HepG2 (cell line): ENCODE data around the gene KDM2B. TPM values are rescaled to one million over a fixed set of nuclear protein-coding genes. Genes with fewer than 3 reads are reported as not detected.

ENCODE experiments used
- ATAC-seq: fragments of 200-7000 bp; cut with Tn5 transposase; 3 replicates; pipeline ENCODE4 v1.9.1; 2020; ENCODE audit warnings: mild to moderate bottlenecking, moderate library complexity
- BruUV-seq: library from RNA; stranded (reverse); fragments of 400-500 nt; replicated peaks from 2 replicates; lab custom pipeline; 2021; lab: Mats Ljungman, UMichigan
- CTCF ChIA-PET: fragments of 300-600 bp; formaldehyde crosslinking; extraction: SDS; loops from one replicate; lab custom pipeline; 2021; ENCODE audit warnings: low total read pairs, inconsistent platforms, low intra/inter-chr PET ratio; lab: Yijun Ruan, JAX
- POLR2A ChIA-PET: fragments of 350-600 bp; sonication (Branson Sonifier 250); formaldehyde crosslinking; loops from one replicate; lab custom pipeline; 2020; ENCODE audit warnings: antibody characterized with exemption, inconsistent platforms; lab: Yijun Ruan, JAX
- DNase-seq: peaks from one replicate; pipeline ENCODE4 v3.0.0-alpha.2; 2015; ENCODE audit warnings: low spot score
- FAIRE-seq: peaks from 3 replicates; lab custom pipeline; 2011; peaks lifted over from hg19 to GRCh38; lab: Jason Lieb, UNC
- H2AFZ ChIP-seq: one replicate; pipeline ENCODE4 v1.6.1; 2011; ENCODE audit warnings: low read length, inconsistent platforms
- H3K27ac ChIP-seq: fragments of 300-600 bp; 3 replicates; pipeline ENCODE4 v1.8.0; 2011; ENCODE audit warnings: mixed run types, mild to moderate bottlenecking, mixed read lengths, low read length, inconsistent platforms; ENCODE audit not compliant: insufficient read depth; ENCODE audit errors: extremely low read length
- H3K27me3 ChIP-seq, 2 experiments: fragments of 200-600 bp in 1 of 2; 2 replicates in 1 of 2; 3 replicates in 1 of 2; pipeline versions ENCODE4 v1.6.0 to v1.8.0; 2011; ENCODE audit warnings: low read length in 2 of 2, mild to moderate bottlenecking in 2 of 2, moderate library complexity in 2 of 2, inconsistent platforms in 1 of 2; ENCODE audit not compliant: insufficient read depth in 2 of 2, control insufficient read depth in 1 of 2
- H3K36me3 ChIP-seq, 2 experiments: fragments of 200-600 bp in 1 of 2; replicated peaks in 1 of 2; 2 replicates in 1 of 2; 3 replicates in 1 of 2; pipeline versions ENCODE4 v1.5.1 to v1.8.0; 2011; ENCODE audit warnings: low read length in 2 of 2, inconsistent platforms in 1 of 2; ENCODE audit not compliant: insufficient read depth in 2 of 2, control insufficient read depth in 1 of 2
- H3K4me1 ChIP-seq: 2 replicates; pipeline ENCODE4 v1.5.1; 2012; ENCODE audit warnings: low read length, inconsistent platforms; ENCODE audit not compliant: insufficient read depth
- H3K4me2 ChIP-seq: 2 replicates; pipeline ENCODE4 v1.6.0; 2011; ENCODE audit warnings: low read depth, low read length, inconsistent platforms
- H3K4me3 ChIP-seq, 3 experiments: fragments of 200-600 bp in 1 of 3; sonication (generic), shearing (Covaris generic) in 1 of 3; replicated peaks in 1 of 3; 2 replicates each; pipeline ENCODE4 v1.5.1; 2011 to 2016; ENCODE audit warnings: low read length in 3 of 3, inconsistent platforms in 2 of 3, low read depth in 2 of 3, mild to moderate bottlenecking in 2 of 3, control low read depth in 1 of 3, mixed read lengths in 1 of 3; ENCODE audit not compliant: insufficient read depth in 1 of 3
- H3K79me2 ChIP-seq: one replicate; pipeline ENCODE4 v1.6.1; 2011; ENCODE audit warnings: low read length, inconsistent platforms; ENCODE audit not compliant: insufficient read depth
- H3K9ac ChIP-seq: 2 replicates; pipeline ENCODE4 v1.6.0; 2011; ENCODE audit warnings: mild to moderate bottlenecking, low read depth, low read length, inconsistent platforms; ENCODE audit not compliant: insufficient read depth
- H3K9me3 ChIP-seq: 2 replicates; pipeline ENCODE4 v1.5.1; 2012; ENCODE audit warnings: mild to moderate bottlenecking, low read length
- H4K20me1 ChIP-seq: 2 replicates; pipeline ENCODE4 v1.6.0; 2011; ENCODE audit warnings: inconsistent platforms, mild to moderate bottlenecking, low read length, moderate library complexity; ENCODE audit not compliant: insufficient read depth
- HIVEP1 ChIP-seq: sonication (generic); formaldehyde crosslinking; IDR thresholded peaks from 2 replicates; pipeline ENCODE4 v1.4.0; 2020; ENCODE audit warnings: mild to moderate bottlenecking, missing genetic modification reagents
- KLF6 ChIP-seq: IDR thresholded peaks from 2 replicates; pipeline ENCODE4 v1.8.0; 2016; ENCODE audit warnings: missing biosample characterization, missing genetic modification reagents
- MXD1 ChIP-seq: sonication (generic); formaldehyde crosslinking; IDR thresholded peaks from 2 replicates; pipeline ENCODE4 v1.4.0; 2020; ENCODE audit warnings: mild to moderate bottlenecking, missing genetic modification reagents
- RBM39 ChIP-seq: fragments of 200-400 bp; formaldehyde crosslinking; IDR thresholded peaks from one replicate; pipeline ENCODE4 v1.6.1; 2018; ENCODE audit warnings: antibody characterized with exemption, mild to moderate bottlenecking, low read depth, low read length; ENCODE audit not compliant: poor library complexity, severe bottlenecking
- ZNF674 ChIP-seq: sonication (generic); formaldehyde crosslinking; IDR thresholded peaks from 2 replicates; pipeline ENCODE4 v1.5.0; 2020; ENCODE audit warnings: low read depth, mild to moderate bottlenecking, missing genetic modification reagents
- ZNF777 ChIP-seq: sonication (generic); formaldehyde crosslinking; IDR thresholded peaks from 2 replicates; pipeline ENCODE4 v1.4.0; 2020; ENCODE audit warnings: missing genetic modification reagents
- WGBS: methylation state at CpG from one replicate; pipeline ENCODE4 v1.1.6; 2017; ENCODE audit warnings: low lambda C conversion rate; 5-methylcytosine and 5-hydroxymethylcytosine counted together
- in situ Hi-C: cut with HindIII; loops from 2 replicates; pipeline ENCODE4 v1.10.0; 2017; ENCODE audit warnings: low pct_unique_long_range_greater_than_20kb; ENCODE audit not compliant: extremely low pct_ligation_motif_present
- intact Hi-C: fragments of 100-400 bp; cut with micrococcal nuclease; formaldehyde crosslinking; loops from one replicate; pipeline ENCODE4 v1.10.0; 2022; ENCODE audit not compliant: unreplicated experiment
- polyA plus RNA-seq, 8 experiments: library from polyadenylated mRNA; depleted of rRNA in 3 of 8; stranded (reverse) in 7 of 8; unstranded in 1 of 8; fragments of >200 nt; fragmentation: Illumina TruSeq in 4 of 8; extraction: Trizol in 4 of 8; gene quantifications; 2 replicates each; pipeline versions ENCODE4 v1.2.1 to v1.2.3, GENCODE V29; 2011 to 2016; ENCODE audit warnings: low read depth in 4 of 8, missing spikeins in 1 of 8, mixed read lengths in 1 of 8; ENCODE audit not compliant: insufficient read depth in 1 of 8
- total RNA-seq, 5 experiments: library from RNA; depleted of rRNA; stranded (reverse); fragments of >200 nt; fragmentation: Illumina TruSeq; extraction: Trizol; gene quantifications; 2 replicates each; pipeline ENCODE4 v1.2.3, GENCODE V29; 2016; ENCODE audit warnings: low read depth in 1 of 5

Gene KDM2B
- total and polyA plus RNA-seq, 2 of the 13 experiments (the other 11 are each of a cell fraction or from before 2014, with no cell fraction given) = 17.5 to 26.1 TPM

- intact Hi-C loops (no loop called here), in situ Hi-C loops (loop anchor here (5.0 kb wide), 1 partner anchor 95 kb away; no protein-coding TSS in a partner anchor)
- DNase-seq (no peak), FAIRE-seq (no peak), ATAC-seq (no peak)
- Histone ChIP-seq H3K9ac (no peak overlapping the region), H3K27ac (no peak overlapping the region), H3K36me3 (peaks cover 27 to 54% of the 10 kb centered on the region in 2 experiments), H3K27me3 (no peaks in the 10 kb centered on the region), H4K20me1 (no peaks in the 10 kb centered on the region), H3K4me2 (no peak overlapping the region), H3K9me3 (no peaks in the 10 kb centered on the region), H3K79me2 (no peaks in the 10 kb centered on the region), H3K4me3 (no peak overlapping the region), H3K4me1 (peaks cover 6% of the 10 kb centered on the region; the same call in 1 of the 2 replicates), H2AFZ (no peak overlapping the region)
- ChIA-PET POLR2A (interaction anchor here (1.0 to 1.1 kb wide), 2 partner anchors 90 to 107 kb away, joined by 3 to 6 read pairs; partner anchors contain the start of gene ANAPC5), CTCF (interaction anchor here (1.1 to 3.6 kb wide), 2 partner anchors 107 to 109 kb away, joined by 3 to 38 read pairs; no protein-coding TSS in a partner anchor)
- TF ChIP-seq HIVEP1 (CRISPR knock-in tag) (no peak), KLF6 (CRISPR knock-in tag) (no peak), ZNF674 (CRISPR knock-in tag) (no peak), MXD1 (CRISPR knock-in tag) (no peak), ZNF777 (no peak), RBM39 (no peak)
- no TSS peak for BruUV-seq
- WGBS = 97% methylated on average over 45 of the region's 68 CpGs
Observed at GRCh38 chr12:121442028-121442948, 138.5 kb downstream of the KDM2B start.
